Measurements from ENCODE around the gene R3HDM2.

R3HDM2 gene

GRCh38 chr12:57377103-57377840 lies 53.6 kb downstream of the R3HDM2 start:
- no peak overlapping the region for H3K4me2 ChIP-seq (ENCODE audit: low read length)
- H3K27ac ChIP-seq (ENCODE audit: low read depth, low read length, poor library complexity, severe bottlenecking) = no peak overlapping the region
- no peaks in the 10 kb centered on the region for H3K27me3 ChIP-seq (ENCODE audit: insufficient read depth, low read length)

GRCh38 chr12:57372233-57372632 lies 58.6 kb downstream of the R3HDM2 start:
- Histone ChIP-seq H3K27me3 (ENCODE audit: insufficient read depth, low read length) (no peaks in the 10 kb centered on the region), H3F3A (ENCODE audit: insufficient read depth, low read length) (no peaks in the 10 kb centered on the region), H3K4me3 (ENCODE audit: low read depth, low read length, poor library complexity, severe bottlenecking) (no peak overlapping the region), H3K9ac (ENCODE audit: low read length) (no peak overlapping the region), H3K4me2 (ENCODE audit: low read length) (no peak overlapping the region), H4K20me1 (ENCODE audit: insufficient read depth, low read length) (no peaks in the 10 kb centered on the region), H3K36me3 (ENCODE audit: insufficient read depth, low read length) (peaks cover 19% of the 10 kb centered on the region), H3K4me1 (ENCODE audit: insufficient read depth, low read length, severe bottlenecking) (no peaks in the 10 kb centered on the region), H3K9me3 (ENCODE audit: low read length) (peaks cover 7% of the 10 kb centered on the region; the same call in 1 of the 2 replicates), H3K79me2 (ENCODE audit: insufficient read depth, low read length) (no peaks in the 10 kb centered on the region), H3K27ac (ENCODE audit: low read depth, low read length, poor library complexity, severe bottlenecking) (no peak overlapping the region), H3K9me2 (ENCODE audit: low read depth, low read length) (no peaks in the 10 kb centered on the region), H2AFZ (ENCODE audit: low read length) (no peak overlapping the region)
- TF ChIP-seq CTCF (IDR thresholded peaks at IDR 0.05; ENCODE audit: low read length) = no peak
- no peak for TF ChIP-seq EZH2 (IDR thresholded peaks at IDR 0.05; ENCODE audit: borderline replicate concordance, low read length)

More at GRCh38 chr12:57377103-57377840, 53.6 kb downstream of the R3HDM2 start:
- Histone ChIP-seq H3K9ac (ENCODE audit: low read length) (no peak overlapping the region), H3K9me3 (ENCODE audit: low read length) (no peaks in the 10 kb centered on the region), H3K9me2 (ENCODE audit: low read depth, low read length) (no peaks in the 10 kb centered on the region), H3K36me3 (ENCODE audit: insufficient read depth, low read length) (0 out of 2 replicates have a peak, but pooled peaks cover 3% of the 10 kb centered on the region), H3K79me2 (ENCODE audit: insufficient read depth, low read length) (no peaks in the 10 kb centered on the region), H3K4me1 (ENCODE audit: insufficient read depth, low read length, severe bottlenecking) (no peaks in the 10 kb centered on the region), H2AFZ (ENCODE audit: low read length) (no peak overlapping the region), H3F3A (ENCODE audit: insufficient read depth, low read length) (no peaks in the 10 kb centered on the region), H3K4me3 (ENCODE audit: low read depth, low read length, poor library complexity, severe bottlenecking) (no peak overlapping the region), H4K20me1 (ENCODE audit: insufficient read depth, low read length) (no peaks in the 10 kb centered on the region)
- no peak for TF ChIP-seq CTCF (IDR thresholded peaks at IDR 0.05; ENCODE audit: low read length)
- no peak for TF ChIP-seq EZH2 (IDR thresholded peaks at IDR 0.05; ENCODE audit: borderline replicate concordance, low read length)

- Histone ChIP-seq H3K4me2 (ENCODE audit: low read length) (no peak overlapping the region), H4K20me1 (ENCODE audit: insufficient read depth, low read length) (no peaks in the 10 kb centered on the region), H3K36me3 (ENCODE audit: insufficient read depth, low read length) (peaks cover 19% of the 10 kb centered on the region), H2AFZ (ENCODE audit: low read length) (no peak overlapping the region), H3K9ac (ENCODE audit: low read length) (no peak overlapping the region), H3K4me3 (ENCODE audit: low read depth, low read length, poor library complexity, severe bottlenecking) (no peak overlapping the region), H3K4me1 (ENCODE audit: insufficient read depth, low read length, severe bottlenecking) (no peaks in the 10 kb centered on the region), H3K9me3 (ENCODE audit: low read length) (peaks cover 14% of the 10 kb centered on the region; the same call in 1 of the 2 replicates), H3K27ac (ENCODE audit: low read depth, low read length, poor library complexity, severe bottlenecking) (no peak overlapping the region), H3K27me3 (ENCODE audit: insufficient read depth, low read length) (no peaks in the 10 kb centered on the region), H3K9me2 (ENCODE audit: low read depth, low read length) (no peaks in the 10 kb centered on the region), H3F3A (ENCODE audit: insufficient read depth, low read length) (no peaks in the 10 kb centered on the region), H3K79me2 (ENCODE audit: insufficient read depth, low read length) (no peaks in the 10 kb centered on the region)
- TF ChIP-seq EZH2 (IDR thresholded peaks at IDR 0.05; ENCODE audit: borderline replicate concordance, low read length) (no peak), CTCF (IDR thresholded peaks at IDR 0.05; ENCODE audit: low read length) (no peak)
These were observed 60.1 kb downstream of the R3HDM2 start for GRCh38 chr12:57370696-57371095.

Measured in OCI-LY1 (cell line).